HG03135 (cell line): ENCODE data around the gene PRR19.

Source experiments
- ATAC-seq: cut with Tn5 transposase; IDR thresholded peaks from one replicate; pipeline ENCODE4 v1.9.1; 2021; ENCODE audit warnings: mild to moderate bottlenecking, moderate library complexity; ENCODE audit not compliant: unreplicated experiment

The PRR19 gene

DNA sequence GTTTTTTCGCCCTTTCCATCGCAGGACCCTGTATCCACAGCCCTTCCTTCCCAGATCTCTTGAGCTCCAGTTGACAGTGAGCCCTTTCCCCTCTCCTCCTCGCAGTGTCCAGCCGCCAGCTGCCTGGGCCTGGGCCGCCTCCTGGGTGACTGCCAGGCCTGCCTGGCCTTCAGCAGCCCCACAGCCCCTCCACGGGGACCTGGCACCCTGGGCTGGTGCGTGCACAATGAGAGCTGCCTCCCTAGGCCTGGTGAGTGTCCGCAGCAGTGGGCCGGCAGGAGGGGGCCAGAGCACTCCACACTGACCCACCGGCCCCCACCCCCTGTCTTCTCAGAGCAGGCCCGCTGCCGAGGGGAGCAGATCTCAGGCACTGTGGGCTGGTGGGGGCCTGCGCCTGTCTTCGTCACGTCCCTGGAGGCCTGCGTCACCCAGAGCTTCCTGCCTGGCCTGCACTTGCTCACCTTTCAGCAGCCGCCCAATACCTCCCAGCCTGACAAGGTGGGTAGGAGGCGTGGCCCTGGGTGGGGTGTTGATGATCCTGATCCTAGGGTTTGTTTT lies 42.5 kb downstream of the PRR19 start:
- ATAC-seq, result no peak

DNA sequence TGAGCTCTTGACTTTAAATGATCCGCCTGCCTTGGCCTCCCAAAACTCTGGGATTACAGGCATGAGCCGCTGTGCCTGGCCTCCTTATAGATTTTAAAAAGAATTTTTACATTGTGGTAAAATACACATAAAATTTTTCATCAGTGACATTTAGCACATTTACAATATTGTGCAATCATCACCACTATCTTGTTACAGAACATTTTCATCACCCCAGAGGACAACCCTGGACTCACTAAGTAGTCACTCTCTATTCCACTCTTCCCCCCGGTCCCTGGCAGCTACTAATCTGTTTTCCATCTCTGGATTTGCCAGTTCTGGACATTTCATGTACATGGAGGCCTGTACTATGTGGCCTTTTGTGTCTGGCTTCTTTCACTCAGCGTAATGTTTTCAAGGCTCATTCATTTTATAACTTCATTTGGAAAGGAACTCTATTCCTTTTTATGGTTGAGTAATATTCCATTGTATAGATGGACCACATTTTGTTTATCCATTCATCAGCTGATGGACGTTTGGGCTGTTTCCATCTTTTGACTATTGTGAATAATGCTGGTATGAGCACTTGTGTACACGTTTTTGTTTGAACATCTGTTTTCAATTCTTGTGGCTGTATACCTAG lies 43.4 kb downstream of the PRR19 start:
- ATAC-seq, result no peak

DNA sequence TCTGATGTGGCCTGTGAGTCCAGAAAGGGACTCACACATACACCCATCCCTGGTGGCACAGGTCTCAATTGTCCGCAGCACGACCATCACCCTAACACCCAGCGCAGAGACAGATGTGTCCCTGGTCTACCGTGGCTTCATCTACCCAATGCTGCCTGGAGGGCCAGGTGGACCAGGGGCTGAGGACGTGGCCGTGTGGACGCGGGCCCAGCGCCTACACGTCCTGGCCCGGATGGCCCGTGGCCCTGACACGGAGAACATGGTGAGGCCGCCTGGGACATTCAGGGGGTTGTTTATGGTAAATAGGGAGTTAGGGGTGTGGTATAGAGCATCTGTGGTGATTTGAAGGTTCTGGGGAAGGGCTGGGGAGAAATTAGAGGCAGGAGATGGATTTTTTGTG lies 46.3 kb downstream of the PRR19 start:
- no peak for ATAC-seq

DNA sequence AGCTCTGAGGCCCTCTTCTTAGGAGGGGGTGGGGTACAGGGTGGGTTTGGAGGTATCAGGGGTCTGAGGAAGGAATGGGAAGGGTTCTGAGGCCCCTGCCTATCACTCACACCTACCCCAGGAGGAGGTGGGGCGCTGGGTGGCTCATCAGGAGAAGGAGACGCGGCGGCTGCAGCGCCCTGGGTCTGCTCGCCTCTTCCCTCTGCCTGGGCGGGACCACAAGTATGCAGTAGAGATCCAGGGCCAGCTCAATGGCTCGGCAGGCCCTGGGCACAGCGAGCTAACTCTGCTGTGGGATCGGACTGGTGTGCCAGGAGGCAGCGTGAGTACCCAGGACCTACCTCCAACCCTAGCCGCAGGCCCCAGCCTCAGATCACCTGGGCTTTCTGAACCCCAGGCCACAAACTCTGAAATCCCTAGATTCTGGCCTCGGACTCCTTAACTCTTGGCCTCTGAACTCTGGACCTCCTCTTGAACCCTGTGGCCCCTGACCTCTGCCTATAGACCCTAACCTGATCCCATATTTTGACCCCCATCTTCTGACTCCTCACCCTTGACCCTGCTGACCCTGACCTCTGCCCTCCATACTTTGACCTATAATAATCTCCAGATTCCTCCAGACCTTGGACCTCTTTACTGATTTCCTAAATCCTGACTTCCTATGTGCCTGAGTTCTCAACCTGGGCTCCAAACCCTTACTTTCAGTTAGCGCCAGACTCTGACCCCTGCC lies 47.6 kb downstream of the PRR19 start:
- ATAC-seq, result no peak

- no peak for ATAC-seq
Observed at GRCh38 chr19:42350417-42350816, 48.5 kb downstream of the PRR19 start.

GRCh38 chr19:42351079-42351735 lies 49.3 kb downstream of the PRR19 start:
- ATAC-seq, result no peak

DNA sequence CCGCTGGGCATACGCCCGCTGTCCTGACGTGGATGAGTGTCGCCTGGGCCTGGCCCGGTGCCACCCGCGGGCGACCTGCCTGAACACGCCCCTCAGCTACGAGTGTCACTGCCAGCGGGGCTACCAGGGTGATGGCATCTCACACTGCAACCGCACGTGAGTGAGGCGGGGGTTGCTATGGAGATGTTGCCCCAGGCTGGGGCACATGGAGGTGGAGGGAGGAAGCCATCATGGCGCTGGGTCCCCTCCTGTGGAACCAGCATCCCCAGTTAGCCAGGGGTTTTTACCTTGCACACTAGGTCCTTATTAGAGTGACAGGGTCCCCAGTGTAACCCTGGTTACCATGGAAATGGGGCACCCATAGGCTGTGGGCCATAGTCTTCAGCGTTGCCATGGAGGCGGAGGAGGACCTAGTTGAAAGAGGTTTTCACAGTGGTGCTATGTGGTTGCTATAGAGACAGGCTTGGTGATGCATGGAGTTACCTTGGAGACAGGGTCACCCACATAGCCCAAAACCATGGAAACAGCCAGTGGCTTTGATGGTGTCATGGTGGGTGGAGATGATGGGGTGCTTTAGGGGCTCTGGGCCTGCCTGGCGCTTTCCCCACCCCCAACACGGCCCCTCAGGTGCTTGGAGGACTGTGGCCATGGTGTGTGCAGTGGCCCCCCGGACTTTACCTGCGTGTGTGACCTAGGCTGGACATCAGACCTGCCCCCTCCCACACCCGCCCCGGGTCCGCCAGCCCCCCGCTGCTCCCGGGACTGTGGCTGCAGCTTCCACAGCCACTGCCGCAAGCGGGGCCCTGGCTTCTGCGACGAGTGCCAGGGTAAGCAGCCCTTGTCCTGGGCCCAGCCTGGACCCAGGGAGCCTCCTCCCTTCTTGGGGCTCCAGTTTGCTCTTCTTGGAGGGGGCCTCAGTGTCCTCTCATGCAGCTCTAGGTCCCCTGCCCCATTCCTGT lies 50.6 kb downstream of the PRR19 start:
- ATAC-seq, result no peak

DNA sequence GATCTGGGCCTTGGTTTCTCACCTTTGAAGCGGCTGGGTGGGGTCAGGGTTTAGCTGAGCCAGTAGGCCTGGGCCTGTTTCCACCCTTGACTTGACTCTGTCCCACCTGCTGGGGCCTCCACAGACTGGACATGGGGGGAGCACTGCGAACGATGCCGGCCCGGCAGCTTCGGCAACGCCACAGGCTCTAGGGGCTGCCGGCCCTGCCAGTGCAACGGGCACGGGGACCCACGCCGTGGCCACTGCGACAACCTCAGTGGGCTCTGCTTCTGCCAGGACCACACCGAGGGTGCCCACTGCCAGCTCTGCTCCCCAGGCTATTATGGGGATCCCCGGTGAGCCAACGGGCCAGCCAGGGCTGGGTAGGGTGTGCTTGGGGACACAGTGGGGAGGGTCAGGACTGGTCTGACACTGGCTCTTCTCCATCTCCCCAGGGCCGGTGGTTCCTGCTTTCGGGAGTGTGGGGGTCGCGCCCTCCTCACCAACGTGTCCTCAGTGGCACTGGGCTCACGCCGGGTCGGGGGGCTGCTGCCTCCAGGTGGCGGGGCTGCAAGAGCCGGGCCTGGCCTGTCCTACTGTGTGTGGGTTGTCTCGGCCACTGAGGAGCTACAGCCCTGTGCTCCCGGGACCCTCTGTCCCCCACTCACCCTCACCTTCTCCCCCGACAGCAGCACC lies 51.5 kb downstream of the PRR19 start:
- ATAC-seq, result no peak

GRCh38 chr19:42355896-42356295 lies 54.0 kb downstream of the PRR19 start:
- ATAC-seq, result no peak

- no peak for ATAC-seq
Observed at GRCh38 chr19:42356686-42357085, 54.8 kb downstream of the PRR19 start.

DNA sequence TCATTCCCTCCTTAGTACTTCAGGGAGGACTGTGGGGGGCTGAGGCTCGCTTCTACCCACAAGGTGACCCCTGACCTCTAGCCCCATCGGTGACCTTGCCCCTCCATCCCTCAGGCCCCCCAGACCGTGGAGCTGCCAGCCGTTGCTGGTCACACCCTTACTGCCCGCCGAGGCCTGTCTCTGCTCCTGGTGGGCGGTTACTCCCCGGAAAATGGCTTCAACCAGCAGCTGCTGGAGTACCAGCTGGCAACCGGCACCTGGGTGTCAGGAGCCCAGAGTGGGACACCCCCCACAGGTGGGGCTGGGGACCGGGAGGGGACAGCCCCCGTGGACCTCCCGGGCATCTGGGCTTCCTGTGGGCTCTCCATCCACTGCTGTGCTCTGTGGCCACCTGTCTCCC lies 55.4 kb downstream of the PRR19 start:
- no peak for ATAC-seq
